AG08395 (cell line): ENCODE results near the gene HSD11B2.
A peak's percentile ranks its signal among the peaks of the same experiment; 100 is the strongest.

Experiments used
- DNase-seq: peaks from one replicate; pipeline ENCODE4 v3.0.0; 2012; ENCODE audit warnings: mixed read lengths, low spot score

HSD11B2 gene

GRCh38 chr16:67430977-67431774 is at the start of gene HSD11B2:
HSD11B2 (plus strand) TSS chr16:67431121; CDS start chr16:67431249, 128 bp downstream.
- peak; percentile 62 for DNase-seq

DNA sequence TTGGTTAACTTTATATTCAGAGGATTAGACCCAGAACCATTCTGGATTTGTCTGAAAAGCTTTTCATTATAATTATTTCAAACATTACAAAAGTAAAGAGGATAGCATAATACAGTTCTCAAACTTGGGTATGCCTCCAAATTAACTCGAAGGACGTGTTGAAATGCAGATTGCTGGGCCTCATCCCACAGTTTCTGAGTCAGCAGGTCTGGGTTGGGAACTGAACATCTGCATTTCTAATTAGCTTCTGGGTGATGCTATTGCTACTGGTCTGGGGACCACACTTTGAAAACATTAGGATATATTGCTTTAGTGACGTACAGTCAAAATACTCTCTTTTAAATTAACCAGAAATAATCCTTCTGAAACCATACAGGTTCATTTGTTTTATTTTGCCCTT is 47.6 kb upstream of the HSD11B2 start:
- DNase-seq: no peak

DNA sequence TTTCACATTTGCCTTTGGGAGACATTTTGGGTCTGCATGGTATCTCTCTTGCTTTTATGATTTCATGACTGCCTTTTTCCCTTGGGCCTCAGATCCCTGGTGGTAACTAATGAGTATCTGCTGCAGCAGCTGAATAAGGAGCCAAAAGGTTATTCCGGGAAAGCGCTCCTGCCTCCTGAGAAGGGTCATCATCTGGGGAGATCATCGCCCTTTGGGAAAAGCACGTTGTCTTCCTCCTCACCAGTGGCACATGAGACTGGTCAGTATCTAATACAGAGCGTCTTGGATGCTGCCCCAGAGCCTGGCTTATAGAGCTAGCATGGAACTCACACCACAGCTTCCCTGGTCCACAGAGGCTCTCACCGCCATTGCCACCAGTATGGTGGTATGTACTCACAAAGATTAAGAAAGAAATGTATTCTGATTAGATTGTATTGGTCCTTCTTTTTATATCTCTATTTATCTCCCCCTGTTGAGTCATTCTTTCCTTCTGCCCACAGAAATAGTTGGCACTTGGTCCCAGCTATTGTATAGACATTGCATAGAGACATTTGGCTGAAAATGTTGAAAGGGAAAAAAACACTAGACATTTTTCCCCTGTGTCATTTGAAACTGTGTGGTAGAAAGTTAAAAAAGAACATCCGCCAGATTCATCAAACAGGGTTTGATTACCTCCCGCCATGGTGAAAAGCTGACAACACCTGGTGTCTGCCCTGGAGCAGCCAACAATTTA is 46.0 kb upstream of the HSD11B2 start:
- no peak for DNase-seq

DNA sequence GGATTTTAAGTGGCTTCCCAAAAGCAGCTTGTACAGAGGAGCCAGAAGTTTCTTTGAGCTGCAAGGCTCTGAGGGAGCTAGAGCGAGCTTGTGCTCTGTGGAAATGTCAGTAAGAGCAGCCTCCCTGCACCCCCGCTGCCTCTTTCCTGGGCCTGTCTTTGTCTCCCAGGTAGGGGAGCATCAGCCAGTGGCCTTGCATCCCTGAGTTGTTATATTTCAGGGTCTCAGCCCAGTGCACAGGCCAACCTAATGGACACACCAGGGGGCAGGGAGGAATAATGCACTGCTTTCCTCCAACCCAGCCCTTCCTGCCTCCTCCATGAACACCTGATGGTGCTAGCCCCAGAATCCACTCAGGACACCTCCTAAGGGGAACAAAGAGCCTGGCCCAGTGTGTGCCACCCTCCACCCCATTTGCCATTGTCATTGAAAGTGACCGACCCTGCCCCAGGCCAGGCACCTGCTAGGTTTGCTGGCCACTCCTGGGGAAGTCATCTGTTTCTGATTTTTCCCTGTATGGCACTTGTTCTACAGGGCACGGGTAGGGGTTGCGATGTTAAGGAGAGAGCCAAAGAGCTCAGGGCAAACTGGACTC is 44.0 kb upstream of the HSD11B2 start:
- DNase-seq: no peak

GRCh38 chr16:67387479-67388079 is 43.3 kb upstream of the HSD11B2 start:
- no peak for DNase-seq

- DNase-seq: no peak
These were observed 42.7 kb upstream of the HSD11B2 start for GRCh38 chr16:67388191-67388590.

DNA sequence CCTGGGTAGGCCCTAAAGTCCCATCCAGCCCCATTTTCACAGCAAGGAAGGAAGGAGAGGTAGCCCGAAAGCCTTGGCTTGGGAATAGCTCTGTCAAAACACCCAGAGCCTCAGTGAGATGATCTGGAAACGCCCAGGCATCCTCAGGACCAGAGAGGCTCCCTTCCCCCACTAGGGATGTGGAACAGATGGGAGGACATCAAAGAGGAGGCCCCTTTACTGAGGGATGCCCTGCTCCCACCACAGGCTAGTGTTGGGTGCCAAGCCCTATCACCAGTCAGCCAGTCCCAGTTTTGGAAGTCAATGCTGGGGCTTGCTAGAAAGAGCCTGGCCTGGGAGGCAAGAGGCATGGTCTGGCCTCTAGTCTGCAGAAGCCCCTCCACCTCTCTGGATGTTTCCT is 42.3 kb upstream of the HSD11B2 start:
- no peak for DNase-seq

DNA sequence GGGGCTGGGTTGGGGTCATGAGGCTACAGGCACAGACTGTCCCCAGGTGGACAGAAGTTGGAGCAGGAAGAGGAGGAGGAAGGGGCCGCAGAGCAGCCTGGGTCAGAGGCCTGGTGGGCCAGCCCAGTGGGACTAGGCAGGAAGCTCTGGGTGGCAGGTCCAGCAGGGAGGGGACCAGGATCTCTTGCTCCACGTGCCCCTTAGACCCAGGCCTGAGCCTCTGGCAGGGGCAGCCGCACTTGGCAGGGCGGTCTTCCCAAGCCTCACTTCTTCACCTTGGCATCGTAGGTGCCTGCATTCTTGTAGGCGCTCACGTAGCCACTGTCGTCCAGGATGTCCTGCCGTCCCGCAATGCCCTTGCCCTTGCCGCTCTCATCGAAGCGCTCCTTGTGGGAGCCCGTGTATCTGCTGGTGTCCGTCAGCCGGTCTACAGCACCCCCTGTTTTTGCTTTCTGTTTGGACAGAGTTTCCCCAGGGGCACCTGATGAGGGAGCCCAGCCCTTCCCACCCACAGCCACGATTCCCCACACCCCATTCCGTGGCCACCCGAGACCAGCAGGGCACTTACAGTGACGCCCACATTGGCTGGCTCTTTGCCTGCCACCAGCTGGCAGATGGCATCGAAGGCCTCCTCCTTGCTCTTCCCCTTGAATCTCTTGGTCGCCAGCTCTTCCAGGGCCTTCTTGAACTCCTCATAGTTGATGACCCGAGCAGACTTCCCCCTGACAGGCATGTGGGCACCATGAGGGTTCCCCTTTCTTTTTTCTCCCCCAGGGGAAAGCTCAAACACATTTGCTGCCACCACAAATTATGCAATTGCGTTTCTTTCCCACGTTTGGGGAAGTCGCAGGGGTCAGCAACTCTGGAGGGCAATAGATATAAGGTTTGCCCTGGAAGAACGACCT is 40.8 kb upstream of the HSD11B2 start:
- DNase-seq: no peak

DNA sequence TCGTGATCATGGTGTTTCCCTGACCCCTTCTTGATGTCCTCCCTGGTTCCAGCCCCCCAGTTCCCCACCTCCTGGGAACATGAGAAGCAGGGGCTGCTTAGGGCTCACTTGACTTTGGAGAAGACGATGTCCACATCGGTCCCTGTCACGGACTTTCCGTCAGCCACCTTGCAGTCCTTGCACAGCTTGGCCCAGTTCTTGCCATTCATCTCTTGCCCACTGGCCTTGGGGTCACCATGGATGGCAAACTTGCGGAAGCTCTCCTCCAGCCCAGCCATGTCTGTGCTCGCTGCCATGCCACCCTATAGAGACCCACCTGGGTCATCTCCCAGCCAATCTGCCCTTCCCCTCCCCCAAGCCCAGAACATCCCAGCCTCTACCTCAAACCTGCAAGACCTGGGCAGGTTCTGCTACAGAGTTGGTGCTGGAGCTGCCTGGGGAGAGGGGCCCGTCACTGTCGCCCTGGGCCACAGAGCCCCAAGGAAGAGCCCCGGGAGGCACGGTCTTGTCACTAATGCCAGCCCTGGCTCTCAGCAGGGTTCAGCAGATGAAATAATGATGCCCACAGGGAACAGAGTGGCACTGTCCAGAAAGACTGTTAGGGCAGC is 40.0 kb upstream of the HSD11B2 start:
- DNase-seq: no peak

GRCh38 chr16:67391424-67392300 is 39.3 kb upstream of the HSD11B2 start:
- DNase-seq: no peak

GRCh38 chr16:67392301-67393059 is 38.4 kb upstream of the HSD11B2 start:
- DNase-seq: no peak

DNA sequence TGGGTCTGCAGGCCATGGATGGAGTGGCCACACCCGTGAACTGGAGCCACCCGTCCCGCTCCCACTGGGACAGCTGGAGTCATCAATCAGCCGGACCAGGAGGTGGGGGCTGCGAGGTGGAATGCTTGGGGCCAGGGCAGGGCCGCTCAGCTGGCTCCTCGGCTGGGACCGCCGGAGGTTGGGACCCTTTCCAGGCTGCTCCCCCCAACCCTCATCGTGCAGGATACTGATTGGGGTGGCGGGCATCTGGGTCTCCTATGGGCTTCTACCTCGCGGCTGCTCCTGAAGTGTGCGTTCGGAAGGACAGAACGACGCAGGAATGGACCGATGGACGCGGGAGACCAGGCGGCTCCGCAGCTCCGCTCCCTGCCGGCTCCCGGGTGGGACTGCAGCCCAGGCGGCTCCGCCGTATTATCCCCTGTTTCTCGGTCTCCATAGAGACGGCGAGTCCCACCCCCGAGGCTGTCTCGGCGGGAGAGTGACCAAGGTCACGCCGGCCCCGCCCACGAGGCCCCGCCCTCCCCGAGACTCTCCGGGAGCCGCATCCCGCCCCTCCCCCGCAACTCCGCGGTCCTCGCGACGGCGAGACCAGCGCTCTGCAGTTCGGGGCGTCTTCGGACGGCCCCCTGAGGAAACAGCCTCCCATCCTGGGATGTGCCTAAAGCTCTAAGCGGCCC is 37.7 kb upstream of the HSD11B2 start, which contains the start of gene TPPP3:
Gene TPPP3, minus strand, starts transcription at position 388 of the 677 bp plus-strand sequence. CDS start 2,387 bp downstream, outside the sequence.
- DNase-seq: peak; percentile 91

DNA sequence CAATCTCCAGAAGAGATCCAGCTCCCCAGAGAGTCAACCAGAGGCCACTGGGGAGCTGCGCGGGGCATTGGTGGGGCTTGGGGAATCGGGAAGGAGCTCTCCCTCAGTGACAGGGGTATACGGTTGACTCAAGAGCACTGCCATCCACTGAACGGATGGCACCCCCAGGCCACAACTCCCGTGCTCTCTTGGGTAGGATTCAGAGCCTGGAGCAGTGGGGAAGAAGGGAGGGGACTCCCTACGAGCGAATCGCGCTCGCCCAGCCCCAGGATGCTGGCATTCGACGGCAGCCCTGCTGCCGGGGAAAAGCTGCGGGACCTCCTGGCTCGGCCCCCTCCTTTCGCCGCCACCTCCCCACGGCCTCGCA is 37.1 kb upstream of the HSD11B2 start:
- DNase-seq: no peak

DNA sequence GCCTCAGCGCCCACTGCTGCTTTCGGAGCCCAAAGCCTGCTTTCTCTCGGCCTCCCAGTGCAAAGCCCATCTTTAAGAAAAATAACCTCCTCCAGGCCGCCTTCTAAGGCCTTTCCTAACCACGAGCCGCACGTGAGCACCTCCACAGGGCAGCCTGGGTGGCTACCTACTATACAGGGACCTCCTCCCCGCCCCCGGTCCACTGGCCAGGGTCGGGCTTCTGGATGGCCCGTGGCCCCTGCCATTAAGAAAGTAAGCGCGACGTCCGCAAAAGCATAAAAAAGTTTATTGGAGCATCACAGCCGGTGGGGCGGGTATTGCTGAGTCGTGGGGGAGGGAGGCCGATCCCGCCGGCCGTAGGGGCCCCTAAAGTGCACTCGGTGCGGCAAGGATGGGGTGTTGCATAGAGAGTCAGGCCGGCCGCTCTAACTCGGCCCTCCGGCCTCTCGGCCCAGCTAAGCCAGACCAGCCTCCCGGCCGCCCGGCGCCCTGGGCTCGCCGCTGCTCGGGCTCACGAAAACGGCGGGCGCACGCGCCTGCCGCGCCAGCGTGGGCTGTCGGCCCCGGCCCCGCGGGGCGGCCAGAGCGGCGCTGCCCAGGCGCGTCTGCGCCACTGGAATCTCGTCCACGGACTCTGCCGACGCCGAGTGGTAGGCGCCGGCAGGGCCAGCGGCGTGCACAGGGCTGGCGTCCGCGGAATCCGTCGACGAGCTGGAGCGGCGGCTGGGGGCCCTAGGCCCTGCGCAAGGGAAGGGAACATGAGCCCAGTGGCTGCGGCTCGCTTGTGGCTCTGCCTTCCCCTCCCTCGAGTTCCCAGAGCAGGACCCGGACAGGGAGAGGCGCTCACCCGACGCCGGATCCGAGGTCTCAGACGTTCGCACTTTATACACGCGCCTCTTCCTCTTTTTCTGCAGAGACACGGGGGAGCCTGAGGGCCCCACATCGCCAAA is 36.5 kb upstream of the HSD11B2 start:
- DNase-seq: no peak

DNA sequence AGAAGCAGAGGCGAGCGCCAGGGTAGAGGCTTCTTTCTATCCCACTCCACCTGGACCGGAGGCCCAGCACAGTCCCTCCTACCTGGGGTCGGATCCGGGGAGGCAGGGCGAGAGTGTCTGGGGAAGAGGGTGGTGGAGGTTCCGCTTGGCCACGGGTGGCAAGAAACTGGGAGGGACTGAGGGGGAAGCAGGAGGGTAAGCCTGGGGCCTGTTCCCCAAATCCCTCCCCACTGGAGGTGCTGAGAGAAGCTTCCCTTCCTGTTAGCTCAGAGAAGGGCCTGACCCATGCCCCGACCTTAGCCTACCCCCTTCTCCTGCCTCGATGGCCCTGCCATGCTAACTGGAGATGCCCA is 35.8 kb upstream of the HSD11B2 start:
- no peak for DNase-seq

- no peak for DNase-seq
These were observed 35.3 kb upstream of the HSD11B2 start for GRCh38 chr16:67395458-67396158.
